Panc1 (cell line): ENCODE results near the gene UBLCP1. TPM values are rescaled to one million over a fixed set of nuclear protein-coding genes. Genes with fewer than 3 reads are reported as not detected.

Experiments
- ATAC-seq: fragments of 200-7000 bp; cut with Tn5 transposase; 2 replicates; pipeline ENCODE4 v1.9.1; 2020; ENCODE audit warnings: mild to moderate bottlenecking, moderate library complexity
- BruUV-seq: library from RNA; stranded (reverse); fragments of 400-500 nt; replicated peaks from 2 replicates; lab custom pipeline; 2021; lab: Mats Ljungman, UMichigan
- CTCF ChIA-PET: fragments of 300-600 bp; sonication (Branson Sonifier 250); formaldehyde crosslinking; loops from one replicate; lab custom pipeline; 2022; ENCODE audit warnings: antibody characterized with exemption; lab: Charles Lee
- POLR2A ChIA-PET: fragments of 300-600 bp; sonication (Branson Sonifier 250); formaldehyde crosslinking; loops from one replicate; lab custom pipeline; 2022; ENCODE audit warnings: antibody characterized with exemption; lab: Charles Lee
- DNase-seq: peaks from one replicate; pipeline ENCODE4 v3.0.0-alpha.2; 2010; ENCODE audit warnings: low read depth, low spot score
- H3K27ac ChIP-seq: 2 replicates; pipeline ENCODE4 v1.5.1; 2011; ENCODE audit warnings: mild to moderate bottlenecking, low read length, inconsistent platforms
- H3K27me3 ChIP-seq: fragments of 200-500 bp; sonication (Bioruptor generic); 2 replicates; pipeline ENCODE4 v1.6.0; 2014; ENCODE audit warnings: low read length, inconsistent platforms; ENCODE audit not compliant: control insufficient read depth, insufficient read depth
- H3K36me3 ChIP-seq: fragments of 200-500 bp; sonication (Bioruptor generic); 2 replicates; pipeline ENCODE4 v1.5.1; 2014; ENCODE audit warnings: inconsistent platforms, mild to moderate bottlenecking, low read length, moderate library complexity; ENCODE audit not compliant: control insufficient read depth, insufficient read depth
- H3K4me1 ChIP-seq: 2 replicates; pipeline ENCODE4 v1.5.1; 2011; ENCODE audit warnings: inconsistent platforms, mild to moderate bottlenecking, low read length, moderate library complexity; ENCODE audit not compliant: control insufficient read depth, insufficient read depth
- H3K4me3 ChIP-seq, 2 experiments: 2 replicates each; pipeline ENCODE4 v1.5.1; 2011 to 2012; ENCODE audit warnings: low read depth in 2 of 2, low read length in 2 of 2, mild to moderate bottlenecking in 2 of 2, inconsistent platforms in 1 of 2, moderate library complexity in 1 of 2
- H3K9me3 ChIP-seq: fragments of 200-500 bp; sonication (Bioruptor generic); 2 replicates; pipeline ENCODE4 v1.5.1; 2014; ENCODE audit warnings: low read depth, mild to moderate bottlenecking, inconsistent platforms, low read length, moderate library complexity; ENCODE audit not compliant: control insufficient read depth, insufficient read depth
- CTCF ChIP-seq: fragments of 450-650 bp; IDR thresholded peaks from 2 replicates; pipeline ENCODE4 v1.5.1; 2017; ENCODE audit warnings: mild to moderate bottlenecking
- POLR2AphosphoS5 ChIP-seq: IDR thresholded peaks from 2 replicates; pipeline ENCODE4 v1.6.1; 2012; ENCODE audit warnings: mild to moderate bottlenecking, low read depth, low read length, moderate library complexity
- REST ChIP-seq, 2 experiments: IDR thresholded peaks; 2 replicates each; pipeline ENCODE4 v1.6.1; 2011 to 2012; ENCODE audit warnings: low read depth in 2 of 2, control low read depth in 1 of 2, low read length in 1 of 2, mild to moderate bottlenecking in 1 of 2, moderate library complexity in 1 of 2; ENCODE audit not compliant: insufficient read depth in 1 of 2
- SIN3A ChIP-seq: IDR thresholded peaks from 2 replicates; pipeline ENCODE4 v1.6.1; 2012; ENCODE audit warnings: low read depth, mild to moderate bottlenecking, low read length, moderate library complexity, borderline replicate concordance; ENCODE audit not compliant: insufficient read depth
- TCF7L2 ChIP-seq: IDR thresholded peaks from 2 replicates; pipeline ENCODE4 v1.6.1; 2011; ENCODE audit warnings: mild to moderate bottlenecking, low read depth, low read length, inconsistent platforms
- in situ Hi-C: cut with HindIII; loops from 2 replicates; pipeline ENCODE4 v1.10.0; 2016; ENCODE audit warnings: low sequenced_read_pairs, low pct_unique_long_range_greater_than_20kb
- intact Hi-C: fragments of 100-400 bp; cut with micrococcal nuclease; formaldehyde crosslinking; loops from one replicate; pipeline ENCODE4 v1.10.0; 2022; ENCODE audit not compliant: unreplicated experiment
- total RNA-seq: library from RNA; stranded (reverse); gene quantifications from one replicate; pipeline ENCODE4 v1.2.1, GENCODE V29; 2021; ENCODE audit not compliant: unreplicated experiment

UBLCP1 gene
- total RNA-seq, 1 experiment from 2014 or later: 31.8 TPM

DNA sequence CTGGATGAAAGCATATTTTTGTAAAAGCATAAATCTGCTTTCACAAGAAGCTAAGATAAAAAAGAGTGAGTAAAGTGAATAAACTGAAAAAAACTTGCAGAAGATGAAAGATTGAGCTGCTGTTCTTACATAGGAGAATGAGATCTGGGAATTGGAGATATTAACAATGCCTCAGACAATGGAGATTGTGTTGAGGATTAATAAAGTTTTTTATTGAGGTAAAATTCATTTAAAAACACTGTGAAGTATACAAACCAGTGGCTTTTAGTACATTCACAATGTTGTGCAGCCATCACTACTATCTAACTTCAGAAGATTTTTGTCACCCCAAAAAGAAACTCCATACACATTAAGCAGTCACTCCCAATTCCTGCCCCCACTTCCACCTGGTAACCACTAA lies 19.7 kb upstream of the UBLCP1 start:
- Histone ChIP-seq H3K4me1 (peaks cover 6% of the 10 kb centered on the region; the same call in 1 of the 2 replicates), H3K4me3 (no peak overlapping the region), H3K36me3 (no peaks in the 10 kb centered on the region), H3K9me3 (no peaks in the 10 kb centered on the region), H3K27me3 (no peaks in the 10 kb centered on the region; the same call in 1 of the 2 replicates), H3K27ac (no peak overlapping the region)
- in situ Hi-C loops (no loop called here), intact Hi-C loops (no loop called here)
- TF ChIP-seq CTCF: no peak
- no peak for TF ChIP-seq SIN3A
- ChIA-PET CTCF (no interaction called here), POLR2A (no interaction called here)
- DNase-seq (no peak), ATAC-seq (no peak)
- no TSS peak for BruUV-seq

DNA sequence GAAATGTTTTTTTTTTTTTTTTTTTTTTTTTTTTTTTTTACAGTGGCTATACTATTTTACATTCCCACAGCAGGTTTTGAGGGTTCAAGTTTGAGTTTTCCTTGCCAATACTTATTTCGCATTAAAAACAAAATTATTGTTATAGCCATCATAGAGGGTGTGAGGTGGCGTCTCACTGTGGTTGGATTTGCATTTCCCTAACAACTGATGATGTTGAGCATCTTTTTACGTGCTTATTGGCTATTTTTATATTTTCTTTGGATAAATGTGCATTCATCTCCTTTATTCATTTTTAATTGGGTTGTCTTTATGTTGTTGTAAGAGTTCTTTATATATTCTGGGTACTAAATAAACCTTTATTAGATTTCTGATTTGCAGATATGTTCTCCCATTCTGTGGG lies 18.9 kb upstream of the UBLCP1 start:
- in situ Hi-C loops: no loop called here
- Histone ChIP-seq H3K9me3 (no peaks in the 10 kb centered on the region), H3K36me3 (no peaks in the 10 kb centered on the region), H3K4me3 (no peak overlapping the region), H3K4me1 (peaks cover 6% of the 10 kb centered on the region; the same call in 1 of the 2 replicates), H3K27me3 (no peaks in the 10 kb centered on the region; the same call in 1 of the 2 replicates), H3K27ac (no peak overlapping the region)
- intact Hi-C loops: no loop called here
- DNase-seq (no peak), ATAC-seq (no peak)
- CTCF ChIA-PET: no interaction called here
- TF ChIP-seq CTCF (no peak), SIN3A (no peak), REST (IDR thresholded peaks at IDR 0.05; ENCODE audit: insufficient read depth in 1 of 2, low read depth in 2 of 2, low read length in 1 of 2) (no peak), TCF7L2 (no peak), POLR2AphosphoS5 (no peak)
- no TSS peak for BruUV-seq
- POLR2A ChIA-PET: no interaction called here
